Neural crest cell (in vitro differentiated cells): Measurements from ENCODE around the gene ARFRP1. TPM values are rescaled to one million over a fixed set of nuclear protein-coding genes. Genes with fewer than 3 reads are reported as not detected.

Source experiments
- DNase-seq: peaks from one replicate; pipeline ENCODE4 v3.0.0; 2021; ENCODE audit warnings: low read depth, mixed read lengths, low spot score
- H3K27ac Mint-ChIP-seq: one replicate; pipeline ENCODE4 v1.8.0; 2021; ENCODE audit warnings: mild to moderate bottlenecking, mixed read lengths; ENCODE audit not compliant: unreplicated experiment
- H3K27me3 Mint-ChIP-seq: 2 replicates; pipeline ENCODE4 v1.8.0; 2021; ENCODE audit warnings: low read depth, mild to moderate bottlenecking, mixed read lengths
- H3K36me3 Mint-ChIP-seq: 2 replicates; pipeline ENCODE4 v1.8.0; 2021; ENCODE audit warnings: low read depth, mild to moderate bottlenecking, mixed read lengths
- H3K4me1 Mint-ChIP-seq: 2 replicates; pipeline ENCODE4 v1.8.0; 2021; ENCODE audit warnings: mixed read lengths
- H3K4me3 Mint-ChIP-seq: one replicate; pipeline ENCODE4 v1.8.0; 2021; ENCODE audit warnings: mild to moderate bottlenecking, mixed read lengths
- H3K9me3 Mint-ChIP-seq: 2 replicates; pipeline ENCODE4 v1.8.0; 2021; ENCODE audit warnings: mixed read lengths
- total RNA-seq: library from RNA; stranded (reverse); gene quantifications from 2 replicates; pipeline ENCODE4 v1.2.1, GENCODE V29; 2021
- TF ChIP-seq, protein P1 (sequence below): fragments of 200-600 bp; sonication (generic); conservative IDR thresholded peaks from 2 replicates; pipeline ENCODE4 v1.5.0; 2021; ENCODE audit warnings: antibody characterized with exemption, mild to moderate bottlenecking

ARFRP1 gene
- total RNA-seq, 1 donor from 2014 or later = 42.1 TPM

DNA sequence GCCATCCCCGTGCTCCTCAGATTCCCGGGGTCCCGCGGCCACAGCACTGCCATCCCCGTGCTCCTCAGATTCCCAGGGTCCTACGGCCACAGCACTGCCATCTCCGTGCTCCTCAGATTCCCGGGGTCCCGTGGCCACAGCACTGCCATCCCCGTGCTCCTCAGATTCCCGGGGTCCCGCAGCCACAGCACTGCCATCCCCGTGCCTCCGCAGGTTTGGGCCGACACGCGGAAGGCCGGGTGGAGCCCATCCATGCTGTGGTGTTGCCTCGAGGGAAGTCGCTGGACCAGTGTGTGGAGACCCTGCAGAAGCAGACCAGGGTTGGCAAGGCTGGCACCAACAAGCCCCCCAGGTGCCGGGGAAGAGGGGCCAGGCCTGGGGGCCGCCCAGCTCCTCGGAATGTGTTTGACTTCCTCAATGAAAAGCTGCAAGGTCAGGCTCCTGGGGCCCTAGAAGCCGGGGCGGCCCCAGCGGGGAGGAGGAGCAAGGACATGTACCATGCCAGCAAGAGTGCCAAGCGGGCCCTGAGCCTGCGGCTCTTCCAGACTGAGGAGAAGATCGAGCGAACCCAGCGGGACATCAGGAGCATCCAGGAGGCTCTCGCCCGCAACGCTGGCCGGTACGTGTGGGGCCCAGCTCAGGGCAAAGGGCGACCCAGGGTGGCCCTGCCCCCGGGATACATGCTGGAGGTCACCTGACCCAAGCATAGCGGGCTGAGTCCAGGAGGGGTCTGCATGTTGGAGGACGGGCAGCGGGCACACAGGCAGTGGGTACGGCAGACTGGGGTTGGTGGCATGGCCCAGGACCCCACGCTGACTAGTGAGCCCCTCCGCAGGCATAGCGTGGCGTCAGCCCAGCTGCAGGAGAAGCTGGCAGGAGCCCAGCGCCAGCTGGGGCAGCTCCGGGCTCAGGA, 27.4 kb upstream of the ARFRP1 start:
- no peak for DNase-seq
- peaks cover 9% of the 10 kb centered on the region for H3K27me3 Mint-ChIP-seq
- no peaks in the 10 kb centered on the region for H3K4me1 Mint-ChIP-seq
- peak overlapping the region; percentile 69 for H3K4me3 Mint-ChIP-seq
- H3K27ac Mint-ChIP-seq = no peak overlapping the region
- TF ChIP-seq, protein P1, sequence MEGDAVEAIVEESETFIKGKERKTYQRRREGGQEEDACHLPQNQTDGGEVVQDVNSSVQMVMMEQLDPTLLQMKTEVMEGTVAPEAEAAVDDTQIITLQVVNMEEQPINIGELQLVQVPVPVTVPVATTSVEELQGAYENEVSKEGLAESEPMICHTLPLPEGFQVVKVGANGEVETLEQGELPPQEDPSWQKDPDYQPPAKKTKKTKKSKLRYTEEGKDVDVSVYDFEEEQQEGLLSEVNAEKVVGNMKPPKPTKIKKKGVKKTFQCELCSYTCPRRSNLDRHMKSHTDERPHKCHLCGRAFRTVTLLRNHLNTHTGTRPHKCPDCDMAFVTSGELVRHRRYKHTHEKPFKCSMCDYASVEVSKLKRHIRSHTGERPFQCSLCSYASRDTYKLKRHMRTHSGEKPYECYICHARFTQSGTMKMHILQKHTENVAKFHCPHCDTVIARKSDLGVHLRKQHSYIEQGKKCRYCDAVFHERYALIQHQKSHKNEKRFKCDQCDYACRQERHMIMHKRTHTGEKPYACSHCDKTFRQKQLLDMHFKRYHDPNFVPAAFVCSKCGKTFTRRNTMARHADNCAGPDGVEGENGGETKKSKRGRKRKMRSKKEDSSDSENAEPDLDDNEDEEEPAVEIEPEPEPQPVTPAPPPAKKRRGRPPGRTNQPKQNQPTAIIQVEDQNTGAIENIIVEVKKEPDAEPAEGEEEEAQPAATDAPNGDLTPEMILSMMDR = no peak
- H3K36me3 Mint-ChIP-seq = peaks cover 8% of the 10 kb centered on the region
- H3K9me3 Mint-ChIP-seq = no peaks in the 10 kb centered on the region

DNA sequence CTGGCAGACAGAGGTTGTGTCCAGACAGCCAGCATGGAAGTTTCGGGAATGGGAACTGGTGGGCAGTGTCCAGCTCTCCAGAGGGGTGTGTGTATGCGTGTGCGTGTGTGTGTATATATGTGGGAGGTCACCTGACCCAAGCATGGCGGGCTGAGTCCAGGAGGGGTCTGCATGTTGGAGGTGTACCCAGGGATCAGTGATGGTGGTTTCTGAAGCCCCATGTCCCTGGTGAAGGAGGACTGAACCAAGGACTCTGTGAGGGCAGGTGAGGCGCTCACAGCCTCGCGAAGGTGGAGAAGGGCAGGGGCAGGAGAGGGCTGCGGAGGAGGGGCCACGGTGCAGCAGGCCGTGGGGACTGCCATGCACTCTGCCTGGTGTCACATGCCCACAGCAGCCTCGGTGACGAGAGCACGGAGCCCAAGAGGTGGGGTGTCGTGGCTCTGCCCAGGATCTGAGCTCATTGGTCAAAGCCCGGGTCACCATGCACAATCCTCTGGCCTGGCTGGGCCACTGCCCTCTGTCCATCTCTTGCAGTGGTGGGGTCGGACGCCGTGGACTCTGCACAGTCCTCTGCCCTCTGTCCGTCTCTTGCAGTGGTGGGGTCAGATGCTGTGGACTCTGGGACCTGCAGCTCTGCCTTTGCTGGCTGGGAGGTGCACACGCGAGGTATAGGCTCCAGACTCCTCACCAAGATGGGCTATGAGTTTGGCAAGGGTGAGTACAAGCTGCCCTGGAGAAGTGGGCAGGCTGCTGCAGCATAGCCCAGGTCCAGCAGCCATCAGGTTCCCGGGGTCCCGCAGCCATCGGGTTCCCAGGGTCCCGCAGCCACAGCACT, 26.6 kb upstream of the ARFRP1 start:
- H3K27ac Mint-ChIP-seq = peak overlapping the region; percentile 6
- no peaks in the 10 kb centered on the region for H3K4me1 Mint-ChIP-seq
- TF ChIP-seq, protein P1 = no peak
- no peaks in the 10 kb centered on the region for H3K9me3 Mint-ChIP-seq
- H3K4me3 Mint-ChIP-seq = peak overlapping the region; percentile 27
- DNase-seq = no peak
- H3K36me3 Mint-ChIP-seq = peaks cover 8% of the 10 kb centered on the region
- H3K27me3 Mint-ChIP-seq = peaks cover 9% of the 10 kb centered on the region

DNA sequence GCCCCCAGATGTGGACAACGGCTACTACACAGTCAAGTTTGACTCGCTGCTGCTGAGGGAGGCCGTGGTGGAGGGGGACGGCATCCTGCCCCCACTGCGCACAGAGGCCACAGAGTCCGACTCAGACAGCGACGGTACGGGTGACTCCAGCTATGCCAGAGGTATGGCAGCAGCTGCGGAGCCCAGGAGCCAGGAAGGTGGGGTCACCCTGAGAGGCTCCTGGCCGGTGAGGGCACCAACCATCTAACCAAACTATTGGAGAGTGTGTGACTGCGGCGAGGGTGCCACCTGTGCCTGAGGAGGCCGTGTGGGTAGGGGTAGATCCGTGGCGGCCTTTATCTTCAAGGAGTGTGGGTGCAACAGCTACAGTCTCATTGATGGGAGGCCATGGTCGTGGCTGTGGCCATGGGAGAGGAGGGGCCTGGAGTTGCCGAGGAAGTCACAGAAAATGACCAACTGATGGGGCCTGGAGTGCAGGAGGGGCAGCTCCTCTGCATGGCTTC, 25.9 kb upstream of the ARFRP1 start:
- Mint-ChIP-seq H3K4me1 (no peaks in the 10 kb centered on the region), H3K9me3 (no peaks in the 10 kb centered on the region), H3K4me3 (peak overlapping the region; percentile 27), H3K27ac (peak overlapping the region; percentile 6), H3K27me3 (peaks cover 9% of the 10 kb centered on the region), H3K36me3 (peaks cover 8% of the 10 kb centered on the region)
- TF ChIP-seq, protein P1 = no peak
- DNase-seq = no peak

DNA sequence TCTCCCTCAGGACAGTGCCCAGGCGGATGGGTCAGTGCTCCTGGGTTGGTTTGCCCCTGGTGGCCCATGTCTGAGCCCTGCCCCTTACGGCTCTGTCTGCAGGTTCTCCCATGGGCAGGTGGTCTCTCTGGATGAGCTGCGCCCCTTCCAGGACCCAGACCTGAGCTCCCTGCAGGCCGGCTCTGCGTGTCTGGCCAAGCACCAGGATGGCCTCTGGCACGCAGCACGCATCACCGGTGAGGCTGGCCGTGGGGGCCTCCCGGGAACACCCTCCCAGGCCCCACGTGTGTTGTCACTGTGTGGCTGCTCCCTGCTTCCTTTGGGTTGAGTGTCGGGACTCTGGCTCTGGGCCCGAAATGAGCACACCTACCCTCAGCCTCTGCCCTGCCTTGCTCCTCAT, 25.3 kb upstream of the ARFRP1 start:
- peaks cover 11% of the 10 kb centered on the region for H3K36me3 Mint-ChIP-seq
- TF ChIP-seq, protein P1 = no peak
- H3K4me3 Mint-ChIP-seq = no peak overlapping the region
- DNase-seq = no peak
- H3K9me3 Mint-ChIP-seq = no peaks in the 10 kb centered on the region
- no peaks in the 10 kb centered on the region for H3K4me1 Mint-ChIP-seq
- H3K27ac Mint-ChIP-seq = no peak overlapping the region
- peaks cover 9% of the 10 kb centered on the region for H3K27me3 Mint-ChIP-seq

DNA sequence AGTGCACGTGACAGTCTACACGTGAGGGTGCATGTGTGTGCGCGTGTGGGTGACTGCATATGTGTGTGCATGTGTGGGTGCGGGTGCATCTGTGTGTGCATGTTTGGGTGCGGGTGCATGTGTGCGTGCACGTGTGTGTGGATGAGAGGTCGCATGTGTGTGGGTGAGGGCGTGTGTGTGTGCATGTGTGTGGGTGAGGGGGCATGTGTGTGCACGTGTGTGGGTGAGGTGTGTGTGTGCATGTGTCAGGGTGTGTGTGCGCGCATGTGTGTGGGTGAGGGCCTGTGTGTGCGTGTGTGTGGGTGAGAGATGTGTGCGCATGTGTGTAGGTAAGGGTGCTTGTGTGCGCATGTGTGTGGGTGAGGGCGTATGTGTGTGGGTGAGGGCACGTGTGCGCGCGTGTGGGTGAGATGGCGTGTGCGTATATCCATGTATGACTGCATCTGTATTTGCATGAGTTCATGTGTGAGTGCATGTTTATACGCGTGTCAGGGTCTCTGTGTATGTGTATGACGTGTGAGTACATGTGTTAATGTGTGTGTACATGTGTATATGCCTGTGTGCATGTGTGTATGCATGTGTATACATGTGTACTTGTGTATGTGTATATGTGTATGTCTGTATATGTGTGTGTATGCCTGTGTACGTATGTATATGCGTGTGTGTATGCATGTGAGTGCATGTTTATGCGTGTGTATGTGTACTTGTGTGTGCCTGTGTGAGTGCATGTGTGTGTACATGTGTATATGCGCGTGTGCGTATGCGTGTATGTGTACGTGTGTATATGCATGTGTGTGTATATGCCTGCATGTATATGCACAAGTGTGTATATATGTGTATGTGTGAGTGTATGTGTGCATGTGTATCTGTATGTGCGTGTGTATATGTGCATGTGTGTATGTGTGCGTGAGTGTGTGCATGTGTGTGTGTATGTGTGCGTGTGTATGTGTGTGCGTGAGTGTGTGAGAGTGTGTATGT, 24.6 kb upstream of the ARFRP1 start:
- Mint-ChIP-seq H3K9me3 (no peaks in the 10 kb centered on the region), H3K4me3 (no peak overlapping the region), H3K27ac (no peak overlapping the region), H3K27me3 (peaks cover 9% of the 10 kb centered on the region), H3K4me1 (no peaks in the 10 kb centered on the region), H3K36me3 (peaks cover 14% of the 10 kb centered on the region)
- no peak for DNase-seq
- TF ChIP-seq, protein P1 = no peak
